SKM-1 treated with dmso at 0.1 percent for 144 hours (cell line): ENCODE data around the gene SNHG17.

ENCODE experiments used
- DNase-seq: peaks from one replicate; lab custom pipeline; 2025; ENCODE audit not compliant: unreplicated experiment; lab: John Stamatoyannopoulos, UW

SNHG17 gene

GRCh38 chr20:38377039-38377685 lies 58.0 kb downstream of the SNHG17 start:
- DNase-seq = no peak

- no peak for DNase-seq
Observed at GRCh38 chr20:38373898-38374297, 61.2 kb downstream of the SNHG17 start.

GRCh38 chr20:38373231-38373867 lies 61.8 kb downstream of the SNHG17 start:
- DNase-seq = no peak

- no peak for DNase-seq
Observed at GRCh38 chr20:38372806-38373205, 62.3 kb downstream of the SNHG17 start.
